HCT116 (cell line): ENCODE measurements around the gene GATAD2A. TPM values are rescaled to one million over a fixed set of nuclear protein-coding genes. Genes with fewer than 3 reads are reported as not detected.

Source experiments
- ATAC-seq: fragments of 200-7000 bp; cut with Tn5 transposase; 2 replicates; pipeline ENCODE4 v1.9.1; 2020; ENCODE audit warnings: mild to moderate bottlenecking, moderate library complexity
- BruUV-seq: library from RNA; stranded (reverse); fragments of 400-500 nt; replicated peaks from 2 replicates; lab custom pipeline; 2021; lab: Mats Ljungman, UMichigan
- CTCF ChIA-PET: fragments of 300-600 bp; sonication (Branson Sonifier 250); formaldehyde crosslinking; loops from one replicate; lab custom pipeline; 2021; ENCODE audit warnings: antibody characterized with exemption; lab: Charles Lee
- POLR2A ChIA-PET: fragments of 300-600, 350-600 bp; sonication (Branson Sonifier 250); formaldehyde crosslinking; loops from one replicate; lab custom pipeline; 2021; ENCODE audit warnings: antibody characterized with exemption; lab: Charles Lee
- RAD21 ChIA-PET, 2 experiments: fragments of 300-600 bp; sonication (Branson Sonifier 250); formaldehyde crosslinking; loops; one replicate each; lab custom pipeline; 2023; ENCODE audit warnings: low total read pairs in 2 of 2; ENCODE audit not compliant: uncharacterized antibody in 2 of 2, unreplicated experiment in 2 of 2, low non-redundant PET in 1 of 2; lab: Charles Lee
- DNase-seq: peaks from one replicate; pipeline ENCODE4 v3.0.0-alpha.2; 2010; ENCODE audit warnings: low read depth, low spot score
- H2AFZ ChIP-seq: fragments of 200-600 bp; shearing (Covaris generic), sonication (generic); 2 replicates; pipeline ENCODE4 v1.6.1; 2017; ENCODE audit warnings: low read depth, mixed run types, mixed read lengths, antibody characterized with exemption, low read length; ENCODE audit not compliant: poor library complexity, severe bottlenecking
- H3K27ac ChIP-seq: 2 replicates; pipeline ENCODE4 v1.5.1; 2012; ENCODE audit warnings: low read depth, low read length
- H3K27me3 ChIP-seq: fragments of 200-600 bp; sonication (generic); 2 replicates; pipeline ENCODE4 v1.6.1; 2016; ENCODE audit warnings: mixed run types, low read length, mixed read lengths; ENCODE audit not compliant: insufficient read depth
- H3K36me3 ChIP-seq, 2 experiments: fragments of 200-500 bp in 1 of 2; fragments of 200-600 bp in 1 of 2; sonication (Bioruptor generic) in 1 of 2; sonication (generic) in 1 of 2; 2 replicates each; pipeline versions ENCODE4 v1.5.1 to v1.6.1; 2014 to 2016; ENCODE audit warnings: low read length in 2 of 2, inconsistent platforms in 1 of 2, mixed read lengths in 1 of 2, mixed run types in 1 of 2; ENCODE audit not compliant: insufficient read depth in 2 of 2, control insufficient read depth in 1 of 2
- H3K4me1 ChIP-seq, 2 experiments: fragments of 200-600 bp in 1 of 2; sonication (generic) in 1 of 2; 2 replicates each; pipeline versions ENCODE4 v1.5.1 to v1.6.1; 2012 to 2017; ENCODE audit warnings: low read length in 2 of 2, inconsistent platforms in 1 of 2, mild to moderate bottlenecking in 1 of 2, mixed read lengths in 1 of 2, mixed run types in 1 of 2, moderate library complexity in 1 of 2; ENCODE audit not compliant: insufficient read depth in 2 of 2, control insufficient read depth in 1 of 2
- H3K4me2 ChIP-seq: fragments of 200-600 bp; sonication (generic); 2 replicates; pipeline ENCODE4 v1.6.1; 2017; ENCODE audit warnings: mixed run types, low read length, mixed read lengths
- H3K4me3 ChIP-seq, 2 experiments: fragments of 200-600 bp in 1 of 2; sonication (generic) in 1 of 2; replicated peaks in 1 of 2; 2 replicates each; pipeline ENCODE4 v1.5.1; 2011 to 2016; ENCODE audit warnings: low read length in 2 of 2, control low read depth in 1 of 2, low read depth in 1 of 2, mild to moderate bottlenecking in 1 of 2, mixed read lengths in 1 of 2, mixed run types in 1 of 2
- H3K79me2 ChIP-seq: fragments of 200-600 bp; sonication (generic); 2 replicates; pipeline ENCODE4 v1.6.1; 2017; ENCODE audit warnings: mild to moderate bottlenecking, mixed run types, low read length, moderate library complexity, mixed read lengths; ENCODE audit not compliant: insufficient read depth
- H3K9ac ChIP-seq: fragments of 200-600 bp; sonication (generic); 2 replicates; pipeline ENCODE4 v1.6.1; 2016; ENCODE audit warnings: low read length, mixed read lengths
- H3K9me2 ChIP-seq: fragments of 200-600 bp; sonication (generic), shearing (Covaris generic); 2 replicates; pipeline ENCODE4 v1.6.1; 2017; ENCODE audit warnings: mixed run types, mild to moderate bottlenecking, moderate library complexity; ENCODE audit not compliant: insufficient read depth
- H3K9me3 ChIP-seq, 2 experiments: fragments of 200-500 bp in 1 of 2; fragments of 200-600 bp in 1 of 2; sonication (Bioruptor generic) in 1 of 2; sonication (generic) in 1 of 2; 2 replicates each; pipeline ENCODE4 v1.6.1; 2014 to 2017; ENCODE audit warnings: low read length in 2 of 2, mixed read lengths in 2 of 2, inconsistent platforms in 1 of 2, low read depth in 1 of 2, mild to moderate bottlenecking in 1 of 2, mixed run types in 1 of 2, moderate library complexity in 1 of 2; ENCODE audit not compliant: control insufficient read depth in 1 of 2, insufficient read depth in 1 of 2
- H4K20me1 ChIP-seq: fragments of 200-600 bp; sonication (generic), shearing (Covaris generic); 2 replicates; pipeline ENCODE4 v1.6.1; 2017; ENCODE audit warnings: mixed run types, mild to moderate bottlenecking, moderate library complexity; ENCODE audit not compliant: insufficient read depth
- CBX3 ChIP-seq: IDR thresholded peaks from 2 replicates; pipeline ENCODE4 v1.6.1; 2012; ENCODE audit warnings: low read depth
- CTCF ChIP-seq, 3 experiments: fragments of 200-600 bp in 1 of 3; sonication (generic) in 1 of 3; IDR thresholded peaks in 2 of 3; conservative IDR thresholded peaks in 1 of 3; 2 replicates each; pipeline ENCODE4 v1.5.1; 2012 to 2017; ENCODE audit warnings: low read depth in 2 of 3, low read length in 2 of 3, antibody characterized with exemption in 1 of 3, borderline replicate concordance in 1 of 3, control low read depth in 1 of 3, mild to moderate bottlenecking in 1 of 3, mixed read lengths in 1 of 3, mixed run types in 1 of 3, moderate library complexity in 1 of 3; ENCODE audit not compliant: insufficient read depth in 1 of 3
- EGR1 ChIP-seq: IDR thresholded peaks from 2 replicates; pipeline ENCODE4 v1.6.1; 2012; ENCODE audit warnings: low read depth
- EZH2phosphoT487 ChIP-seq: fragments of 200-600 bp; IDR thresholded peaks from 2 replicates; pipeline ENCODE4 v1.6.1; 2018; ENCODE audit warnings: antibody characterized with exemption, borderline replicate concordance
- JUND ChIP-seq: IDR thresholded peaks from 2 replicates; pipeline ENCODE4 v1.6.1; 2012
- POLR2A ChIP-seq: IDR thresholded peaks from 2 replicates; pipeline ENCODE4 v1.7.0; 2011; ENCODE audit warnings: borderline replicate concordance; ENCODE audit not compliant: insufficient read depth, insufficient read length; ENCODE audit errors: extremely low read depth
- POLR2AphosphoS5 ChIP-seq: IDR thresholded peaks from 2 replicates; pipeline ENCODE4 v1.6.1; 2011; ENCODE audit warnings: mild to moderate bottlenecking, low read depth, low read length, moderate library complexity
- REST ChIP-seq: IDR thresholded peaks from 2 replicates; pipeline ENCODE4 v1.6.1; 2012; ENCODE audit warnings: low read depth
- TCF7L2 ChIP-seq: IDR thresholded peaks from 2 replicates; pipeline ENCODE4 v1.7.0; 2011; ENCODE audit warnings: borderline replicate concordance, inconsistent platforms; ENCODE audit not compliant: insufficient read depth, insufficient read length; ENCODE audit errors: extremely low read depth
- YY1 ChIP-seq: IDR thresholded peaks from 2 replicates; pipeline ENCODE4 v1.6.1; 2011; ENCODE audit warnings: low read length, low read depth, moderate library complexity, mild to moderate bottlenecking; ENCODE audit not compliant: insufficient replicate concordance; ENCODE audit errors: extremely low read depth
- ZFX ChIP-seq: fragments of 450-650 bp; IDR thresholded peaks from 2 replicates; pipeline ENCODE4 v1.6.1; 2017
- intact Hi-C: fragments of 100-400 bp; cut with micrococcal nuclease; formaldehyde crosslinking; loops from 2 replicates; pipeline ENCODE4 v1.10.0; 2022
- total RNA-seq: library from RNA; stranded (reverse); gene quantifications from one replicate; pipeline ENCODE4 v1.2.1, GENCODE V29; 2021; ENCODE audit not compliant: unreplicated experiment

The GATAD2A gene
- total RNA-seq, 1 experiment from 2014 or later = 130 TPM

- ATAC-seq (no peak), DNase-seq (no peak)
- Histone ChIP-seq H3K79me2 (no peaks in the 10 kb centered on the region), H3K27me3 (no peaks in the 10 kb centered on the region), H3K36me3 (peaks cover 15 to 36% of the 10 kb centered on the region in 2 experiments; a peak in 3 of 4 replicates), H3K4me2 (no peak overlapping the region), H4K20me1 (no peaks in the 10 kb centered on the region), H2AFZ (no peak overlapping the region), H3K27ac (no peak overlapping the region), H3K9me3 (no peaks in the 10 kb centered on the region), H3K9ac (no peak overlapping the region), H3K9me2 (no peaks in the 10 kb centered on the region), H3K4me1 (no peaks in the 10 kb centered on the region), H3K4me3 (no peak overlapping the region)
- ChIA-PET CTCF (no interaction called here), POLR2A (no interaction called here), RAD21 (no interaction called here)
- intact Hi-C loops = no loop called here
- BruUV-seq = no TSS peak
- TF ChIP-seq JUND = no peak
- no peak for TF ChIP-seq TCF7L2
- TF ChIP-seq CTCF (IDR thresholded peaks at IDR 0.05 in 2 of 3, conservative IDR thresholded peaks at IDR 0.05 in 1 of 3; ENCODE audit: borderline replicate concordance in 1 of 3, insufficient read depth in 1 of 3, low read depth in 2 of 3, low read length in 2 of 3) = no peak
- no peak for TF ChIP-seq CBX3
- no peak for TF ChIP-seq EGR1
- TF ChIP-seq ZFX = no peak
- TF ChIP-seq REST = no peak
- TF ChIP-seq EZH2phosphoT487 = no peak
- TF ChIP-seq YY1 = no peak
- TF ChIP-seq POLR2A = no peak
- TF ChIP-seq POLR2AphosphoS5 = no peak
Measured at GRCh38 chr19:19504754-19505668, 99.5 kb downstream of the GATAD2A start.
